ENCODE data around the gene KLLN.

The KLLN gene

DNA sequence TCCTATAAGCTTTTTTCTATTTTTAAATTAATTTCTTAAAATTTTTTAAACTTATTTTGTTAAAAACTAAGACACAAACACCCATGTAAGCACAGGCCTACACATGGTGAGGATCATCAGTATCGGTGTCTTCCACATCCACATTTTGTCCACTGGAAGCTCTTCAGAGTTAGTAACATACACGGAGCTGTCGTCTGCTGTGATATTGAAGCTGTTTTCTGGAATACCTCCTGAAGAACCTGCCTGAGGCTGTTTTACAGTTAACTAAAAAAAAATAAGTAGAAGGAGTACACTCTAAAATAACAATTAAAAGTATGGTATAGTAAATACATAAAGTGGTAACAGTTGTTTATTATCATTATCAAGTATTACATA is 17.7 kb downstream of the KLLN start:
- H3K4me3 ChIP-seq (ENCODE audit: low read length): no peak overlapping the region
- DNase-seq (ENCODE audit: low read depth): no peak
- TF ChIP-seq, protein P1, sequence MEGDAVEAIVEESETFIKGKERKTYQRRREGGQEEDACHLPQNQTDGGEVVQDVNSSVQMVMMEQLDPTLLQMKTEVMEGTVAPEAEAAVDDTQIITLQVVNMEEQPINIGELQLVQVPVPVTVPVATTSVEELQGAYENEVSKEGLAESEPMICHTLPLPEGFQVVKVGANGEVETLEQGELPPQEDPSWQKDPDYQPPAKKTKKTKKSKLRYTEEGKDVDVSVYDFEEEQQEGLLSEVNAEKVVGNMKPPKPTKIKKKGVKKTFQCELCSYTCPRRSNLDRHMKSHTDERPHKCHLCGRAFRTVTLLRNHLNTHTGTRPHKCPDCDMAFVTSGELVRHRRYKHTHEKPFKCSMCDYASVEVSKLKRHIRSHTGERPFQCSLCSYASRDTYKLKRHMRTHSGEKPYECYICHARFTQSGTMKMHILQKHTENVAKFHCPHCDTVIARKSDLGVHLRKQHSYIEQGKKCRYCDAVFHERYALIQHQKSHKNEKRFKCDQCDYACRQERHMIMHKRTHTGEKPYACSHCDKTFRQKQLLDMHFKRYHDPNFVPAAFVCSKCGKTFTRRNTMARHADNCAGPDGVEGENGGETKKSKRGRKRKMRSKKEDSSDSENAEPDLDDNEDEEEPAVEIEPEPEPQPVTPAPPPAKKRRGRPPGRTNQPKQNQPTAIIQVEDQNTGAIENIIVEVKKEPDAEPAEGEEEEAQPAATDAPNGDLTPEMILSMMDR (conservative IDR thresholded peaks at IDR 0.05; ENCODE audit: low read length): no peak

DNA sequence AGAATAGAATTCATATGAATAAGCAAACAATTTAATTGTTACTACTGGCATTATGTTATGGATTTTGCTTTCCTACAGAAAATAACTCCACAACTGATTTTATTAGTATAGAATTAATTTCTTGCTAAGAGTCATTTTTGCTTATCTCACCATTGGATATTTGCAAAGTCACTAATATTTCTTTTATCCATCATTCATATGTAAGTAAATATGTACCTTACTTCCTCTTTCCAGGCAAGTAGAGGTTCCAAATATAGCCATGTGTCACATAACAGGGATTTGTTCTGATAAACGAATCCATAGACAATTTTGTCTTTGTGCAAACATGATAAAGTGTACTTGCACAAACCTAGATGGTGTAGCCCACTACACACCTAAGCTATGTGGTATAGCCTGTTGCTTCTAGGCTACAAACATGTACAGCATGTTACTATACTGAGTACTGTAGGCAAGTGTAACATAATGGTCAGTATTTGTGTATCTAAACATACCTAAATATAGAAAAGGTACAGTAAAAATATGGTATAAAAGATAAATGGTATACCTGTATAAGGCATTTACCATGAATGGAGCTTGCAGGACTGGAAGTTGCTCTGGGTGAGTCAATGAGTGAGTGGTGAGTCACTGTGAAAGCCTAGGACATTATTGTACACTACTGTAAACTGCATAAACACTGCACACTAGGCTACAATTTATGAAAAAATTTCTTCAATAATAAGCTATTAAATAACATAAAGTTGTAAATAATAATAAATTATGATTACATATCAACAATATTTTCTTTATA is 18.3 kb downstream of the KLLN start:
- H3K4me3 ChIP-seq (ENCODE audit: low read length): no peak overlapping the region
- TF ChIP-seq, protein P1 (conservative IDR thresholded peaks at IDR 0.05; ENCODE audit: low read length): no peak
- DNase-seq (ENCODE audit: low read depth): peak; percentile 34

DNA sequence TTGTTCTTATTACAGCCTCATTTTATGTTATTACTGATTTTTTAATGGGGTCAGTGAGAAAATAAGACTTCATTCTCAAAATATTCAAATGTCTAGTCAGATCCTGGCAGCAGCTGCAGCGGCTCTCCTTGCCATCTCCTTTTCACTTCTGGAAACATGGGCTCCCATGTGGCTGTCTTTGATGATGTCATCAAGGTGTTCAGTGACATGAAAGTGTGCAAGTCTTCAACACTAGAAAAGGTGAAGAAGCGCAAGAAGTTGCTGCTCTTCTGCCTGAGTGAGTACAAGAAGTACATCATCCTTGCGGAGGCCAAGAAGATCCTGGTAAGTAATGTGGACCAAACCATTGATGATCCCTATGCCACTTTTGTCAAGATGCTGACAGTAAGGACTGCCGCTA is 19.6 kb downstream of the KLLN start:
- no peak for DNase-seq (ENCODE audit: low read depth)
- TF ChIP-seq, protein P1 (conservative IDR thresholded peaks at IDR 0.05; ENCODE audit: low read length): no peak
- H3K4me3 ChIP-seq (ENCODE audit: low read length): no peak overlapping the region

DNA sequence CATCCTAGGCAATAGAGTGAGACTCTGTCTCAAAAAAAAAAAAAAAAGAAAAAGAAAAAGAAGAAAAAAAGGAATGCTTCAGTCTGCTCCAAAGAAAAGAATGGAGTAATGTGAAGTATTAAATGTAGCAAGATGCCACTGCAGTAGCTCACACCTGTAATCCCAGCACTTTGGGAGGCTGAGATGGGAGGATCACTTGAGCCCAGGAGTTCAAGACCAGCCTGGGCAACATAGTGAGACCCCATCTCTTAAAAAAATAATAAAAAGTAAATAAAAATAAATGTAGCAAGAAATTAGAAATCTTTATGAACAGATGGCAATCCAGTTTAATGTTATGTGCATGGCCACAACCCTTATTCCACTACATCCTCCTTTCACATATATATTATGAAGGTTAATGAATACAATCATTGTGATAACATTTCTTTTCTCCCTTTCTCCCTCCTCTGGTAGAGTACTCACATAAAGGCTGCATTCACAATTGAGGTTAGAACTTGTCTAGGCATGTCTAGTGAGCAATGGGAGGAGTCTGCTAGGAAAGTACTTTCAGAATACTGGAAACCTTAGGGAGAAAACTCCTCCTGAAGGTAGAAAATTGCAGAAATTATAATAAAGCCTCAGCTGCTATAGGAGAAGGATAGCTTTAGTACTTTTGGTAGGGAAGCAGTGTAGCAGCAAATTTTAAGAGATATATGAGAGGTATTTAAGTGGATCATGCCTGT is 20.4 kb downstream of the KLLN start:
- TF ChIP-seq, protein P1 (conservative IDR thresholded peaks at IDR 0.05; ENCODE audit: low read length): peak; percentile 22; the same call in 1 of the 2 replicates
- H3K4me3 ChIP-seq (ENCODE audit: low read length): no peak overlapping the region
- DNase-seq (ENCODE audit: low read depth): peak; percentile 82

DNA sequence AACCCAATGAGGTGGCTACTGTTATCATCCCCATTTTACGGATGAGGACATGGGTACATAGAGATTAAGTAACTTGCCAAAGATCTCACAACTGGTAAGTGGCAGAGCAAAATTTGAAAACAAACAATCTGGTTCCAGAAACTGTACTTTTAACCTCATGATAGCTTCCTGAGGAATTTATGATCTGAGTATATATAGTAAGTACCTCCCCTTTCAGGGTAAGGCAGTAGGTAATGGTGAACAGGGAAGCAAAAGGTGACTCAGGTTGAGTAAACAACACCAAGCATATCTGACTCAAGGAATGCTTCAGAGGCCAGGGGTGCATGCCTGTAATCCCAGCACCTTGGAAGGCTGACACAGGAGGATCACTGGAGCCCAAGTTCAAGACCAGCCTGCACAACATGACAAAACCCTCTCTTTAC is 21.1 kb downstream of the KLLN start:
- TF ChIP-seq, protein P1 (conservative IDR thresholded peaks at IDR 0.05; ENCODE audit: low read length): no peak
- no peak overlapping the region for H3K4me3 ChIP-seq (ENCODE audit: low read length)
- DNase-seq (ENCODE audit: low read depth): peak; percentile 3

DNA sequence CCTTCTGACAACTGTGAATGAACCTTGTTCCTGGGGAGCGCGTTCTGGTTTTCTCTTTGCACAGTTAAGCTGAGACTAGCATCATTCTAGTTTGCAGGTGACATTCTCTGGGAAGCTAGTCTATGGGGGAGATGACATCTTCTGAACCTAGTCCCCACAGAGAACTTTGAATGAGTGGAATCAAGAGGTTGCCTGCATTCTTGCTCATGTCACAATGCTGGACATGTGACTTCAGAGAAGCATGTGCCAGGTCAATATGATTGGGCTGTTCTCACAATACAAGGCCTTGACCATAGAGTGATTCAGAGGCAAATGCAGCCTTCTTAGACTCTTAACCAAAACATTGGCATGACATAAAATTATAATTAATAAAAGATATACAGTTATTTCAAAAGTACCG is 22.1 kb downstream of the KLLN start:
- no peak overlapping the region for H3K4me3 ChIP-seq (ENCODE audit: low read length)
- DNase-seq (ENCODE audit: low read depth): peak; percentile 31
- TF ChIP-seq, protein P1 (conservative IDR thresholded peaks at IDR 0.05; ENCODE audit: low read length): no peak

DNA sequence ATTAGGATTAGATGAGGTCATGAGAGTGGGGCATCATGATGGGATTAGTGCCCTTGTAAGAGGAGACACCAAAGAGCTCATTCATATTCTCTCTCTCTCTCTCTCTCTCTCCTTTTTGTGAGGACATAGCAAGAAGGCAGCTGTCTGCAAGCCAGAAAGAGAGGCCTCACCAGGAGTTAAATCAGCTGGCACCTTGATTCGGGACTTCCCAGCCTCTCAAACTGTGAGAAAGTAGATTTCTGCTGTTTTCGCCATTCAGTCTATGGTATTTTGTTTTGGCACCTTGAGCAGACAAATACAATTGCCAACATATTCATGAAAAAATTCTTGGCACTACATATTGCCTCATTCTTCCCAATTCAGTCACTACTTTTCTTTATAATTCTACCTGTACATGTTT is 24.7 kb downstream of the KLLN start:
- TF ChIP-seq, protein P1 (conservative IDR thresholded peaks at IDR 0.05; ENCODE audit: low read length): no peak
- no peak overlapping the region for H3K4me3 ChIP-seq (ENCODE audit: low read length)
- DNase-seq (ENCODE audit: low read depth): peak; percentile 26
